ENCODE measurements around the gene KIAA0319L.

Gene KIAA0319L

GRCh38 chr1:35439626-35440025 is 117.6 kb downstream of the KIAA0319L start:
- no peak for DNase-seq

GRCh38 chr1:35437200-35437599 is 120.0 kb downstream of the KIAA0319L start:
- no peak for DNase-seq

- no peak for DNase-seq
Measured at GRCh38 chr1:35436078-35436477, 121.1 kb downstream of the KIAA0319L start.

GRCh38 chr1:35434703-35435102 is 122.5 kb downstream of the KIAA0319L start:
- no peak for DNase-seq

GRCh38 chr1:35433714-35434113 is 123.5 kb downstream of the KIAA0319L start:
- no peak for DNase-seq

GRCh38 chr1:35432231-35432630 is 125.0 kb downstream of the KIAA0319L start:
- no peak for DNase-seq

- DNase-seq = no peak
Measured at GRCh38 chr1:35431173-35431599, 126.0 kb downstream of the KIAA0319L start.

- DNase-seq = no peak
Measured at GRCh38 chr1:35430762-35431161, 126.4 kb downstream of the KIAA0319L start.

- DNase-seq = no peak
Measured at GRCh38 chr1:35428360-35428759, 128.8 kb downstream of the KIAA0319L start.

- no peak for DNase-seq
Measured at GRCh38 chr1:35426097-35426586, 131.1 kb downstream of the KIAA0319L start.

GRCh38 chr1:35408925-35409324 is 148.3 kb downstream of the KIAA0319L start:
- DNase-seq = no peak

- no peak for DNase-seq
Measured at GRCh38 chr1:35407743-35408142, 149.5 kb downstream of the KIAA0319L start.

GRCh38 chr1:35406103-35406502 is 151.1 kb downstream of the KIAA0319L start:
- no peak for DNase-seq

- no peak for DNase-seq
Measured at GRCh38 chr1:35401049-35401448, 156.2 kb downstream of the KIAA0319L start.

- no peak for DNase-seq
Measured at GRCh38 chr1:35398739-35399138, 158.5 kb downstream of the KIAA0319L start.

GRCh38 chr1:35394386-35394785 is 162.8 kb downstream of the KIAA0319L start:
- no peak for DNase-seq

GRCh38 chr1:35390600-35391494 is 166.4 kb downstream of the KIAA0319L start:
- no peak for DNase-seq

- DNase-seq = no peak
Measured at GRCh38 chr1:35386959-35387358, 170.2 kb downstream of the KIAA0319L start.

- DNase-seq = no peak
Measured at GRCh38 chr1:35386290-35386689, 170.9 kb downstream of the KIAA0319L start.

Data from activated CD4-positive, alpha-beta T cell treated with anti-CD3 and anti-CD28 coated beads, Interleukin-2, amount 50 U/mL, for 1 hour (primary cell).